Testis (tissue), 2 donors: ENCODE results near the gene DMWD.

Experiments
- CTCF ChIP-seq, 3 experiments: fragments of 450-650 bp in 2 of 3; fragments of 200-600 bp in 1 of 3; sonication (generic) in 1 of 3; IDR thresholded peaks; one replicate each; pipeline ENCODE4 v1.5.1; 2016 to 2019; ENCODE audit warnings: antibody characterized with exemption in 3 of 3, mild to moderate bottlenecking in 2 of 3, moderate library complexity in 1 of 3
- POLR2A ChIP-seq: fragments of 450-650 bp; IDR thresholded peaks from one replicate; pipeline ENCODE4 v1.6.1; 2017; ENCODE audit warnings: antibody characterized with exemption, mild to moderate bottlenecking, moderate library complexity

GRCh38 chr19:45768655-45768983 lies 24.0 kb downstream of the DMWD start:
- TF ChIP-seq POLR2A: no peak
- no peak for TF ChIP-seq CTCF (IDR thresholded peaks at IDR 0.05)
